ENCODE data around the gene B3GAT1. TPM values are rescaled to one million over a fixed set of nuclear protein-coding genes. Genes with fewer than 3 reads are reported as not detected.

Gene B3GAT1
- total and polyA plus RNA-seq, 2 of the 13 experiments (the other 11 are each of a cell fraction or from before 2014, with no cell fraction given) = not detected

DNA sequence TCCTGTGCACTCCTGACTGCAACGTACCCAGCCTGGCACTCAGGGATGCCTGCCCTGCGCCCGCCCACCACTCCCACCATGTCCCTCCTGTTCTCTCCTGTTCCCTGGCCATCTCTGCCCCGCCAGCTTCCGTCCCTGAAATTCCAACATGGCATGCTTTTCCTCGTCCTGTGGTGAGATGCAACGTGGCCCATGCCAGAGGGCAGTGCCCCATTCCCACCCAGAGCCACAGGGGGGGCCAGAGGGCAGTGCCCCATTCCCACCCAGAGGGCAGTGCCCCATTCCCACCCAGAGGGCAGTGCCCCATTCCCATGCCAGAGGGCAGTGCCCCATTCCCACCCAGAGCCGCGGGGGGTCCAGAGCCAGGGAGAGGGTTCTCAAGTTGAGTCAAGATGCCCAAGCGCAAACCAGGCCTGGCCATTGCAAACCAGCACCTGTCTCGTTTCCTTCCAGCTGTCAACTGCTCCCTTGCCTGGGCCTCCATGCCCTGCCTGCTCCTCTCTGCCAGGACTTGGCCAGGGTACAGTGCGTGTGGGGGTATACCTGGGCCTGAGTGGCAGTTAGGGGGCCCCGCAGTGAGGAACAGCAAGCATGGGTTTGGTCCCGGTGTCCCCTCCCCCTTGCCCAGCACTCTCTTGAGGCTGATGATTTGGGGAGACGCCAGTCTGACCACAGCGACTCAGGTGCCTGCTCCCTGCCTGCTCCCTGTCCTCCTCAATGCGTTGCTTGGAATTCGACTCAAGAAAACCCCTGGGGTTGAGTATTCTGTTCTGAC, 14.6 kb downstream of the B3GAT1 start:
- in situ Hi-C loops (cut with HindIII; ENCODE audit: extremely low pct_ligation_motif_present, low pct_unique_long_range_greater_than_20kb) (no loop called here), intact Hi-C loops (cut with micrococcal nuclease; ENCODE audit: unreplicated experiment) (no loop called here)
- H3K9me3 ChIP-seq (ENCODE audit: low read length) = no peaks in the 10 kb centered on the region
- no peak overlapping the region for H3K4me3 ChIP-seq (replicated peaks in 1 of 3; ENCODE audit: insufficient read depth in 1 of 3, low read depth in 2 of 3, low read length in 3 of 3)
- no peaks in the 10 kb centered on the region for H3K36me3 ChIP-seq (replicated peaks in 1 of 2; ENCODE audit: control insufficient read depth in 1 of 2, insufficient read depth in 2 of 2, low read length in 2 of 2)
- ChIA-PET POLR2A (no interaction called here), CTCF (ENCODE audit: low intra/inter-chr PET ratio, low total read pairs) (no interaction called here)
- H3K27ac ChIP-seq (ENCODE audit: extremely low read length, insufficient read depth, low read length) = no peak overlapping the region
- FAIRE-seq (no peak), ATAC-seq (no peak), DNase-seq (ENCODE audit: low spot score) (no peak)
- no peak overlapping the region for H3K9ac ChIP-seq (ENCODE audit: insufficient read depth, low read depth, low read length)
- WGBS (ENCODE audit: low lambda C conversion rate) = 17% methylated on average over 11 of the region's 18 CpGs
- TF ChIP-seq, protein P1, sequence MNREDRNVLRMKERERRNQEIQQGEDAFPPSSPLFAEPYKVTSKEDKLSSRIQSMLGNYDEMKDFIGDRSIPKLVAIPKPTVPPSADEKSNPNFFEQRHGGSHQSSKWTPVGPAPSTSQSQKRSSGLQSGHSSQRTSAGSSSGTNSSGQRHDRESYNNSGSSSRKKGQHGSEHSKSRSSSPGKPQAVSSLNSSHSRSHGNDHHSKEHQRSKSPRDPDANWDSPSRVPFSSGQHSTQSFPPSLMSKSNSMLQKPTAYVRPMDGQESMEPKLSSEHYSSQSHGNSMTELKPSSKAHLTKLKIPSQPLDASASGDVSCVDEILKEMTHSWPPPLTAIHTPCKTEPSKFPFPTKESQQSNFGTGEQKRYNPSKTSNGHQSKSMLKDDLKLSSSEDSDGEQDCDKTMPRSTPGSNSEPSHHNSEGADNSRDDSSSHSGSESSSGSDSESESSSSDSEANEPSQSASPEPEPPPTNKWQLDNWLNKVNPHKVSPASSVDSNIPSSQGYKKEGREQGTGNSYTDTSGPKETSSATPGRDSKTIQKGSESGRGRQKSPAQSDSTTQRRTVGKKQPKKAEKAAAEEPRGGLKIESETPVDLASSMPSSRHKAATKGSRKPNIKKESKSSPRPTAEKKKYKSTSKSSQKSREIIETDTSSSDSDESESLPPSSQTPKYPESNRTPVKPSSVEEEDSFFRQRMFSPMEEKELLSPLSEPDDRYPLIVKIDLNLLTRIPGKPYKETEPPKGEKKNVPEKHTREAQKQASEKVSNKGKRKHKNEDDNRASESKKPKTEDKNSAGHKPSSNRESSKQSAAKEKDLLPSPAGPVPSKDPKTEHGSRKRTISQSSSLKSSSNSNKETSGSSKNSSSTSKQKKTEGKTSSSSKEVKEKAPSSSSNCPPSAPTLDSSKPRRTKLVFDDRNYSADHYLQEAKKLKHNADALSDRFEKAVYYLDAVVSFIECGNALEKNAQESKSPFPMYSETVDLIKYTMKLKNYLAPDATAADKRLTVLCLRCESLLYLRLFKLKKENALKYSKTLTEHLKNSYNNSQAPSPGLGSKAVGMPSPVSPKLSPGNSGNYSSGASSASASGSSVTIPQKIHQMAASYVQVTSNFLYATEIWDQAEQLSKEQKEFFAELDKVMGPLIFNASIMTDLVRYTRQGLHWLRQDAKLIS (CRISPR knock-in tag; IDR thresholded peaks at IDR 0.05) = no peak
- no peak for TF ChIP-seq THAP11 (CRISPR knock-in tag; IDR thresholded peaks at IDR 0.05)
- TF ChIP-seq JARID2 (CRISPR knock-in tag; IDR thresholded peaks at IDR 0.05; ENCODE audit: insufficient replicate concordance) = no peak
- no peak for TF ChIP-seq SRY (CRISPR knock-in tag; IDR thresholded peaks at IDR 0.05)
- TF ChIP-seq FOXC1 (CRISPR knock-in tag; IDR thresholded peaks at IDR 0.05; ENCODE audit: borderline replicate concordance) = no peak
- TF ChIP-seq CBX2 (IDR thresholded peaks at IDR 0.05; ENCODE audit: low read depth, low read length) = no peak
- no peak for TF ChIP-seq CBX2 (CRISPR knock-in tag; IDR thresholded peaks at IDR 0.05; ENCODE audit: low read depth)
- no peak for TF ChIP-seq GABPA (IDR thresholded peaks at IDR 0.05; ENCODE audit: low read depth, low read length)
- TF ChIP-seq GABPA (CRISPR knock-in tag; IDR thresholded peaks at IDR 0.05; ENCODE audit: low read depth) = no peak
- TF ChIP-seq RFX1 (IDR thresholded peaks at IDR 0.05) = no peak
- TF ChIP-seq IRF2 (CRISPR knock-in tag; IDR thresholded peaks at IDR 0.05) = no peak
- no peak for TF ChIP-seq ZNF329 (CRISPR knock-in tag; IDR thresholded peaks at IDR 0.05; ENCODE audit: low read depth)
- TF ChIP-seq ZNF556 (CRISPR knock-in tag; IDR thresholded peaks at IDR 0.05; ENCODE audit: borderline replicate concordance) = no peak
- TF ChIP-seq, protein P2, sequence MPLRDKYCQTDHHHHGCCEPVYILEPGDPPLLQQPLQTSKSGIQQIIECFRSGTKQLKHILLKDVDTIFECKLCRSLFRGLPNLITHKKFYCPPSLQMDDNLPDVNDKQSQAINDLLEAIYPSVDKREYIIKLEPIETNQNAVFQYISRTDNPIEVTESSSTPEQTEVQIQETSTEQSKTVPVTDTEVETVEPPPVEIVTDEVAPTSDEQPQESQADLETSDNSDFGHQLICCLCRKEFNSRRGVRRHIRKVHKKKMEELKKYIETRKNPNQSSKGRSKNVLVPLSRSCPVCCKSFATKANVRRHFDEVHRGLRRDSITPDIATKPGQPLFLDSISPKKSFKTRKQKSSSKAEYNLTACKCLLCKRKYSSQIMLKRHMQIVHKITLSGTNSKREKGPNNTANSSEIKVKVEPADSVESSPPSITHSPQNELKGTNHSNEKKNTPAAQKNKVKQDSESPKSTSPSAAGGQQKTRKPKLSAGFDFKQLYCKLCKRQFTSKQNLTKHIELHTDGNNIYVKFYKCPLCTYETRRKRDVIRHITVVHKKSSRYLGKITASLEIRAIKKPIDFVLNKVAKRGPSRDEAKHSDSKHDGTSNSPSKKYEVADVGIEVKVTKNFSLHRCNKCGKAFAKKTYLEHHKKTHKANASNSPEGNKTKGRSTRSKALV (CRISPR knock-in tag; IDR thresholded peaks at IDR 0.05) = no peak
- TF ChIP-seq, protein P3, sequence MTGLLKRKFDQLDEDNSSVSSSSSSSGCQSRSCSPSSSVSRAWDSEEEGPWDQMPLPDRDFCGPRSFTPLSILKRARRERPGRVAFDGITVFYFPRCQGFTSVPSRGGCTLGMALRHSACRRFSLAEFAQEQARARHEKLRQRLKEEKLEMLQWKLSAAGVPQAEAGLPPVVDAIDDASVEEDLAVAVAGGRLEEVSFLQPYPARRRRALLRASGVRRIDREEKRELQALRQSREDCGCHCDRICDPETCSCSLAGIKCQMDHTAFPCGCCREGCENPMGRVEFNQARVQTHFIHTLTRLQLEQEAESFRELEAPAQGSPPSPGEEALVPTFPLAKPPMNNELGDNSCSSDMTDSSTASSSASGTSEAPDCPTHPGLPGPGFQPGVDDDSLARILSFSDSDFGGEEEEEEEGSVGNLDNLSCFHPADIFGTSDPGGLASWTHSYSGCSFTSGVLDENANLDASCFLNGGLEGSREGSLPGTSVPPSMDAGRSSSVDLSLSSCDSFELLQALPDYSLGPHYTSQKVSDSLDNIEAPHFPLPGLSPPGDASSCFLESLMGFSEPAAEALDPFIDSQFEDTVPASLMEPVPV (CRISPR knock-in tag; IDR thresholded peaks at IDR 0.05) = no peak
- no peak for TF ChIP-seq ZNF383 (CRISPR knock-in tag; IDR thresholded peaks at IDR 0.05; ENCODE audit: borderline replicate concordance)
- TF ChIP-seq JUND (CRISPR knock-in tag; IDR thresholded peaks at IDR 0.05) = no peak
- no peak for TF ChIP-seq ZNF589 (CRISPR knock-in tag; conservative IDR thresholded peaks at IDR 0.05)
- TF ChIP-seq GATAD2A (CRISPR knock-in tag; IDR thresholded peaks at IDR 0.05) = no peak
- no peak overlapping the region for H3K4me2 ChIP-seq (ENCODE audit: low read depth, low read length)
- peaks cover 2 to 40% of the 10 kb centered on the region in 2 experiments; a peak in 4 of 5 replicates for H3K27me3 ChIP-seq (ENCODE audit: control insufficient read depth in 1 of 2, insufficient read depth in 2 of 2, low read length in 2 of 2)
- no peak overlapping the region for H2AFZ ChIP-seq (ENCODE audit: low read length)
- no peaks in the 10 kb centered on the region for H4K20me1 ChIP-seq (ENCODE audit: insufficient read depth, low read length)
- BruUV-seq (replicated peaks) = no TSS peak
- no peaks in the 10 kb centered on the region for H3K79me2 ChIP-seq (ENCODE audit: insufficient read depth, low read length)
- H3K4me1 ChIP-seq (ENCODE audit: insufficient read depth, low read length) = no peaks in the 10 kb centered on the region
